GM19035 (cell line): ENCODE measurements around the gene NFKB2.

Experiments used
- ATAC-seq: cut with Tn5 transposase; IDR thresholded peaks from one replicate; pipeline ENCODE4 v1.9.1; 2021; ENCODE audit not compliant: unreplicated experiment

Gene NFKB2

GRCh38 chr10:102408131-102408727 is 12.7 kb downstream of the NFKB2 start:
- no peak for ATAC-seq

- no peak for ATAC-seq
Observed at GRCh38 chr10:102408728-102409603, 13.5 kb downstream of the NFKB2 start.

GRCh38 chr10:102409604-102410428 is 14.3 kb downstream of the NFKB2 start:
- ATAC-seq = no peak

GRCh38 chr10:102410429-102411073 is 15.0 kb downstream of the NFKB2 start:
- no peak for ATAC-seq

- ATAC-seq = no peak
Observed at GRCh38 chr10:102411341-102412255, 16.1 kb downstream of the NFKB2 start.

- no peak for ATAC-seq
Observed at GRCh38 chr10:102412293-102412692, 16.8 kb downstream of the NFKB2 start.

GRCh38 chr10:102413053-102413705 is 17.7 kb downstream of the NFKB2 start:
- ATAC-seq = no peak

GRCh38 chr10:102413806-102414561 is 18.5 kb downstream of the NFKB2 start:
- no peak for ATAC-seq

GRCh38 chr10:102414749-102415148 is 19.2 kb downstream of the NFKB2 start:
- no peak for ATAC-seq

- no peak for ATAC-seq
Observed at GRCh38 chr10:102416283-102416682, 20.8 kb downstream of the NFKB2 start.

- no peak for ATAC-seq
Observed at GRCh38 chr10:102416695-102417094, 21.2 kb downstream of the NFKB2 start.

- no peak for ATAC-seq
Observed at GRCh38 chr10:102418622-102419268, 23.2 kb downstream of the NFKB2 start, which contains the start of gene PSD. Gene PSD, minus strand, starts transcription at chr10:102418785. Its CDS starts 1,747 bp downstream, at chr10:102417038.

- no peak for ATAC-seq
Observed at GRCh38 chr10:102419269-102420180, 24.0 kb downstream of the NFKB2 start.

GRCh38 chr10:102420181-102420713 is 24.7 kb downstream of the NFKB2 start:
- no peak for ATAC-seq

- ATAC-seq = peak; percentile 67
Observed at GRCh38 chr10:102420714-102421506, 25.4 kb downstream of the NFKB2 start, which contains the start of gene FBXL15. Gene FBXL15, plus strand, starts transcription at chr10:102420836. Its CDS starts 294 bp downstream, at chr10:102421130.

- ATAC-seq = no peak
Observed at GRCh38 chr10:102421507-102421756, 25.9 kb downstream of the NFKB2 start.
